RWPE2 (cell line): ENCODE measurements around the gene ITIH5.

Experiments
- ATAC-seq: fragments of 200-7000 bp; cut with Tn5 transposase; 3 replicates; pipeline ENCODE4 v1.9.1; 2021; ENCODE audit warnings: low read depth
- DNase-seq: peaks from one replicate; pipeline ENCODE4 v3.0.0-alpha.2; 2020; ENCODE audit warnings: low spot score
- H3K27ac ChIP-seq: fragments of 450-650 bp; 2 replicates; pipeline ENCODE4 v1.5.1; 2017; ENCODE audit warnings: mild to moderate bottlenecking; ENCODE audit not compliant: poor library complexity, severe bottlenecking
- H3K27me3 ChIP-seq: fragments of 250-450 bp; sonication (Bioruptor Pico); 2 replicates; pipeline ENCODE4 v1.5.1; 2021; ENCODE audit warnings: mild to moderate bottlenecking, moderate library complexity; ENCODE audit not compliant: insufficient read depth, poor library complexity, severe bottlenecking
- H3K36me3 ChIP-seq: fragments of 250-450 bp; sonication (Bioruptor Pico); 2 replicates; pipeline ENCODE4 v1.5.1; 2020; ENCODE audit warnings: low read depth, mild to moderate bottlenecking, moderate library complexity
- H3K4me1 ChIP-seq: fragments of 250-450 bp; sonication (Bioruptor Pico); 2 replicates; pipeline ENCODE4 v1.5.1; 2021; ENCODE audit warnings: mild to moderate bottlenecking, moderate library complexity; ENCODE audit not compliant: insufficient read depth, poor library complexity, severe bottlenecking
- H3K4me3 ChIP-seq: fragments of 250-450 bp; sonication (Bioruptor Pico); 2 replicates; pipeline ENCODE4 v1.5.1; 2021; ENCODE audit warnings: mild to moderate bottlenecking, moderate library complexity; ENCODE audit not compliant: severe bottlenecking
- H3K9me3 ChIP-seq: fragments of 250-450 bp; sonication (Bioruptor Pico); 2 replicates; pipeline ENCODE4 v1.5.1; 2021; ENCODE audit warnings: mild to moderate bottlenecking, moderate library complexity; ENCODE audit not compliant: severe bottlenecking
- TF ChIP-seq, protein P1 (sequence below): fragments of 450-650 bp; IDR thresholded peaks from one replicate; pipeline ENCODE4 v1.5.1; 2017; ENCODE audit warnings: mild to moderate bottlenecking, moderate library complexity; ENCODE audit not compliant: poor library complexity, severe bottlenecking

The ITIH5 gene

DNA sequence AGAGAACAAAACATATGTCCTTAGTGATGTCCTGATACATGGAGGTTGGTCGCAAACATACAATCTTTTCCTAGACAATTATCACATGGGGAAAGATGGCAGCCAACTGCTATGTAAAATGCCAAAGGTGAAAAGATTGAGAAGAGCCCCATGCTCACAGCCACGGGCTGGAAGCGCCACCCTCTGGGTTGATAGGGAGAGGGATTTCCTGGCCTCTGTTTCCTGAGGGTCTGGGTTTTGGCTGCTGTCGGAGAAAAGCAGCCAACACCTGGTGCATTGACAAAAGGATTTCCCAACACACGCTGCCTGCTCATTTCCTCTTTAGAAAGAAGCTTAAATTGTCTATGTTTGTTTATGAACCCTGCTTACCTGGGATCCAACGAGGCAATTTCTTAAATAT, 43.8 kb downstream of the ITIH5 start:
- Histone ChIP-seq H3K36me3 (no peaks in the 10 kb centered on the region), H3K27ac (no peak overlapping the region), H3K4me1 (no peaks in the 10 kb centered on the region), H3K27me3 (no peaks in the 10 kb centered on the region), H3K4me3 (no peak overlapping the region), H3K9me3 (no peaks in the 10 kb centered on the region)
- peak; percentile 54; the same call in 2 of the 3 replicates for ATAC-seq
- TF ChIP-seq, protein P1, sequence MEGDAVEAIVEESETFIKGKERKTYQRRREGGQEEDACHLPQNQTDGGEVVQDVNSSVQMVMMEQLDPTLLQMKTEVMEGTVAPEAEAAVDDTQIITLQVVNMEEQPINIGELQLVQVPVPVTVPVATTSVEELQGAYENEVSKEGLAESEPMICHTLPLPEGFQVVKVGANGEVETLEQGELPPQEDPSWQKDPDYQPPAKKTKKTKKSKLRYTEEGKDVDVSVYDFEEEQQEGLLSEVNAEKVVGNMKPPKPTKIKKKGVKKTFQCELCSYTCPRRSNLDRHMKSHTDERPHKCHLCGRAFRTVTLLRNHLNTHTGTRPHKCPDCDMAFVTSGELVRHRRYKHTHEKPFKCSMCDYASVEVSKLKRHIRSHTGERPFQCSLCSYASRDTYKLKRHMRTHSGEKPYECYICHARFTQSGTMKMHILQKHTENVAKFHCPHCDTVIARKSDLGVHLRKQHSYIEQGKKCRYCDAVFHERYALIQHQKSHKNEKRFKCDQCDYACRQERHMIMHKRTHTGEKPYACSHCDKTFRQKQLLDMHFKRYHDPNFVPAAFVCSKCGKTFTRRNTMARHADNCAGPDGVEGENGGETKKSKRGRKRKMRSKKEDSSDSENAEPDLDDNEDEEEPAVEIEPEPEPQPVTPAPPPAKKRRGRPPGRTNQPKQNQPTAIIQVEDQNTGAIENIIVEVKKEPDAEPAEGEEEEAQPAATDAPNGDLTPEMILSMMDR = peak; percentile 19
- DNase-seq = no peak

DNA sequence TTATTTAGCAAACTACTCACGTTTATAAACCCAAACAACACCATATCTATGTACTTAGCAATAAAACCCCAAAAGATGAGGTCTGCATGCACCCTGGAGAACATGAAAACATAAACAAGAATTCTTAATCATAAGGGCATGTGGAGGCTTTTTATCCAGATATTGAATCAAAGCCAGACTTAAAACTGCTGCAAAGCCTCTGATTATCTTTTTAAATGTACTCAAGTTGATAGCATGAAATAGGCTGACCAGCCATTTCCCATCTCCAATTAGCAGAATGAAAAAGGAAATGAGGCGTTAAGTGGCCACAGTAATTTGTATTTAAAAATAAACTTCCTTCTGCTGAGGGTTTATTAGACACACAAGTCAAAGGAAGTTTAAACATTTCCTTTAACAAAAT, 48.3 kb downstream of the ITIH5 start:
- no peaks in the 10 kb centered on the region for H3K9me3 ChIP-seq
- no peaks in the 10 kb centered on the region for H3K36me3 ChIP-seq
- DNase-seq (no peak), ATAC-seq (no peak)
- H3K27ac ChIP-seq = no peak overlapping the region
- TF ChIP-seq, protein P1 = no peak
- no peaks in the 10 kb centered on the region for H3K27me3 ChIP-seq
- H3K4me3 ChIP-seq = no peak overlapping the region
- no peaks in the 10 kb centered on the region for H3K4me1 ChIP-seq

DNA sequence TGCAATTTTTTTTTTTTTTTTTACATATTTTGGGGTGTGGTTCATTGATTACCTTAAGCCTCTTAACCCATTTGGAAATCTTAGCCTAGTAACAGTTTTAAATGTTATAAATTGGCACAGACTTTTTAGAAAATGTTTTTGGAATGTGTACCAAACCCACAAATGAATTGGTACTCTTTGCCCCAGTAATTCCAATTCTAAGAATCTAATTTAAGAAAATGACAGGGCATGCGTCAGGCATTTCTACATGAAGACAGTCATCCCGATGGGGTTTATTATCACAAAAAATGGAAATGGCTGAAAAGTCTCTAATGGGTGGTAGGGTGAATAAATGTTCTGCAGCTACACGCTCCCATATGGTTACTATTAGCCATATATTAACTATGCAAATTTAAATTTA, 54.9 kb downstream of the ITIH5 start:
- Histone ChIP-seq H3K4me3 (no peak overlapping the region), H3K9me3 (no peaks in the 10 kb centered on the region), H3K27me3 (no peaks in the 10 kb centered on the region), H3K4me1 (peaks cover 6% of the 10 kb centered on the region), H3K36me3 (no peaks in the 10 kb centered on the region), H3K27ac (no peak overlapping the region)
- TF ChIP-seq, protein P1 = no peak
- DNase-seq = no peak
- ATAC-seq = no peak

DNA sequence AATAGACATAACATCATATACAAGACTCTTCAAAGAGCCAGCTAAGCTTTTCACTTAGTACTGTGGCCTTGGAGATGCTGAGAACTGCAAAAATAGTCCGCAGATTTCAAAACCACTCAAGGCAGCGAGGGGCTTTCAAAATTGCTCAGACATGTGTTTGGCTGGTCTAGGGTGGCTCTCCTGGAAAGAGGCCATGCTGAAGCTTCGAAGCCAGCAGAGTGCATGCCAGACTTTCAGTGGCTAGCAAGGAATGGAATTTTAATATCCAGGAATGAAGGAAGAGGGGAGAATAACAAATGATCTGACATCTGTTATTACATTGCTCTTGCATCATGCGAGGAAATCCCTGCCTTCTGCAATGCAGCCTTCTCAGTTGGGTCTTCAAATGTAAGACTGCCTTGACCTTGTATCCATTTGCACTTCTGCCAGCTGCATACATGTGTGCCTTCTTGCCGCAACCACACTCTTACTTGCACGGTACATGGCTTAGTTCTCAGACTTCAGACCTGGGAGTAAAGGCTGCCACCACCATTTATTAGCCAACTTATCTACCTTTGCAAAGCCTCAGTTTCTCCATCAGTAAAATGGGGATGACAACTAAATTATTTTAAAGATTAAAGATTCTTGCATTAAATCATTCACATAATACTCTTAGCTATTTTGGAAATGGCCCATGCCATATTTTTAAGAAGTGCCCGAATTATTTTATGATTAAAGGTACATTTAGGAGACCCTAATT, 55.9 kb downstream of the ITIH5 start:
- no peaks in the 10 kb centered on the region for H3K9me3 ChIP-seq
- H3K27ac ChIP-seq = no peak overlapping the region
- DNase-seq = no peak
- H3K4me3 ChIP-seq = no peak overlapping the region
- ATAC-seq = no peak
- peaks cover 6% of the 10 kb centered on the region for H3K4me1 ChIP-seq
- H3K27me3 ChIP-seq = no peaks in the 10 kb centered on the region
- TF ChIP-seq, protein P1 = no peak
- no peaks in the 10 kb centered on the region for H3K36me3 ChIP-seq

DNA sequence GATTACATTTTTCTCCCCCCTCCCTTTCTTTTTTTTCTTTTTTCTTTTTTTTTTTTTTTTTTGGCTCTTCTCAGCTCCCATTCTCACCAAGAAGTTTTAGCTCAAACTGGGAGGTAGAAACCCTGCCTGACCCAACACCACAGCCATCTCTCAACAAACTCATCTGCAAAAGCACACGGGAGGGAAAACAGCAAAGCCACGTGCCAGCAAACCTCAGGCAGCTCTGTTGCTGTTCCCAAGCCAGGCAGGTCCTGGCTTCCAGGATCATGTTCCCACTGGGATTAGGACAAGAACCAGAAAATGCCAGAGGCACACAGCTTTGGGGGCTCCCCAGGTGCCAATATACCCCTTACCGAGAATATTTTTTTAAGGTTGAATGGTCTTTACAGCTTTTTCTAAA, 56.7 kb downstream of the ITIH5 start:
- Histone ChIP-seq H3K4me1 (peaks cover 6% of the 10 kb centered on the region), H3K27me3 (no peaks in the 10 kb centered on the region), H3K27ac (no peak overlapping the region), H3K4me3 (no peak overlapping the region), H3K36me3 (no peaks in the 10 kb centered on the region), H3K9me3 (no peaks in the 10 kb centered on the region)
- no peak for DNase-seq
- TF ChIP-seq, protein P1 = no peak
- ATAC-seq = no peak
